ENCODE data around the gene MKLN1. TPM values are rescaled to one million over a fixed set of nuclear protein-coding genes. Genes with fewer than 3 reads are reported as not detected.

Gene MKLN1
- total and polyA plus RNA-seq, 4 donors, result 7.1 to 48.4 (median 25.5) TPM

- no peaks in the 10 kb centered on the region for H3K4me1 ChIP-seq (ENCODE audit: control insufficient read depth in 4 of 4, insufficient read depth in 4 of 4, low read length in 3 of 4)
- no peak for TF ChIP-seq HNF4G (IDR thresholded peaks at IDR 0.05)
- no peak for TF ChIP-seq FOXA1 (IDR thresholded peaks at IDR 0.05)
- no peaks in the 10 kb centered on the region for H3K9me3 ChIP-seq (ENCODE audit: control insufficient read depth in 4 of 4, low read length in 3 of 4)
- no peaks in the 10 kb centered on the region for H3K27me3 ChIP-seq (ENCODE audit: control insufficient read depth in 4 of 4, insufficient read depth in 4 of 4, low read length in 3 of 4)
- WGBS, result 93% methylated on average over 4 of the region's 4 CpGs
- H3K27ac ChIP-seq (ENCODE audit: low read depth in 1 of 2, low read length in 2 of 2), result no peak overlapping the region
- DNase-seq (ENCODE audit: low spot score), result no peak
- no peak overlapping the region for H3K9ac ChIP-seq (ENCODE audit: low read depth in 1 of 2, low read length in 2 of 2)
- H3K36me3 ChIP-seq (ENCODE audit: control insufficient read depth in 4 of 4, insufficient read depth in 3 of 4, low read depth in 1 of 4, low read length in 3 of 4), result no peaks in the 10 kb centered on the region
- no peak overlapping the region for H3K4me3 ChIP-seq (ENCODE audit: low read depth in 1 of 3, low read length in 3 of 3)
Measured at GRCh38 chr7:131288450-131288849, 39.2 kb upstream of the MKLN1 start.

- Histone ChIP-seq H3K36me3 (ENCODE audit: control insufficient read depth in 4 of 4, insufficient read depth in 3 of 4, low read depth in 1 of 4, low read length in 3 of 4) (no peaks in the 10 kb centered on the region), H3K9me3 (ENCODE audit: control insufficient read depth in 4 of 4, low read length in 3 of 4) (no peaks in the 10 kb centered on the region), H3K27me3 (ENCODE audit: control insufficient read depth in 4 of 4, insufficient read depth in 4 of 4, low read length in 3 of 4) (no peaks in the 10 kb centered on the region), H3K27ac (ENCODE audit: low read depth in 1 of 2, low read length in 2 of 2) (no peak overlapping the region), H3K4me3 (ENCODE audit: low read depth in 1 of 3, low read length in 3 of 3) (no peak overlapping the region), H3K9ac (ENCODE audit: low read depth in 1 of 2, low read length in 2 of 2) (no peak overlapping the region), H3K4me1 (ENCODE audit: control insufficient read depth in 4 of 4, insufficient read depth in 4 of 4, low read length in 3 of 4) (no peaks in the 10 kb centered on the region)
- TF ChIP-seq REST (IDR thresholded peaks at IDR 0.05) (no peak), ATF3 (IDR thresholded peaks at IDR 0.05) (no peak), TAF1 (conservative IDR thresholded peaks at IDR 0.05) (no peak), SP1 (IDR thresholded peaks at IDR 0.05) (no peak), RAD21 (IDR thresholded peaks at IDR 0.05) (no peak), FOXA1 (IDR thresholded peaks at IDR 0.05) (no peak), RXRA (IDR thresholded peaks at IDR 0.05) (no peak), ZBTB33 (IDR thresholded peaks at IDR 0.05) (no peak), EGR1 (IDR thresholded peaks at IDR 0.05; ENCODE audit: low read depth in 2 of 2) (no peak), CTCF (IDR thresholded peaks at IDR 0.05; ENCODE audit: low read depth, low read length, missing input control) (no peak), FOXA2 (IDR thresholded peaks at IDR 0.05) (no peak)
- no peak for DNase-seq (ENCODE audit: low spot score)
- WGBS, result 98% methylated on average over 5 of the region's 5 CpGs
Measured at GRCh38 chr7:131289051-131289450, 38.6 kb upstream of the MKLN1 start.
